ENCODE measurements around the gene SPATA1.

The SPATA1 gene

DNA sequence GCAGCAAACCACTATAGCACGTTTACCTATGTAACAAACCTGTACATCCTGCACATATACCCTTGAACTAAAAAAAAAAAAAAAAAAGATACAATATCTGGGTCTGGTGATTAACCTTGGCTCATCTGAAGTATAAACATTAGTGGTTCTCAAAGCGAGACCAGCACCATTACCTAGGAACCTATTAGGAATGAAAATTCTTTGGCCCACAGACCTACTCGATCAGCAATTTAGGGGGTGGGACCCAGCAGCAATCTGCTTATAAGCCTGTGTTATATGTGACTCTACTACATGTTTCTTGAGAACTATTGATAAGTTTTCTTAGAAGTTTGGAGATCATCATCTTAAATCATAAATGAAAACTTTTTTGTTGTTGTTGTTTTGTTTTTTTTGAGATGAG is 9.7 kb upstream of the SPATA1 start:
- peaks cover 19% of the 10 kb centered on the region for H3K79me2 ChIP-seq (ENCODE audit: low read length)
- no peak for DNase-seq
- no peaks in the 10 kb centered on the region for H3K9me3 ChIP-seq (replicated peaks; ENCODE audit: insufficient read depth, low read length)
- no peak overlapping the region for H2AFZ ChIP-seq (ENCODE audit: low read length)
- no peak overlapping the region for H3K4me2 ChIP-seq (ENCODE audit: low read depth, low read length)
- no peak overlapping the region for H3K4me3 ChIP-seq (ENCODE audit: low read length)
- no peak overlapping the region for H3K27ac ChIP-seq (ENCODE audit: low read length)
- no peaks in the 10 kb centered on the region for H3K36me3 ChIP-seq (replicated peaks; ENCODE audit: insufficient read depth, low read length)
- H3K9ac ChIP-seq (ENCODE audit: low read length), result no peak overlapping the region
- TF ChIP-seq EZH2 (optimal IDR thresholded peaks at IDR 0.05; ENCODE audit: low read depth, low read length) (no peak), EZH2phosphoT487 (IDR thresholded peaks at IDR 0.05; ENCODE audit: low read length) (no peak), CTCF (IDR thresholded peaks at IDR 0.05; ENCODE audit: low read length) (no peak)
- H3K27me3 ChIP-seq (replicated peaks; ENCODE audit: insufficient read depth, low read length), result no peaks in the 10 kb centered on the region
- no peaks in the 10 kb centered on the region for H3K4me1 ChIP-seq (ENCODE audit: low read length)
- H3K9me2 ChIP-seq (replicated peaks; ENCODE audit: insufficient read depth, low read length), result no peaks in the 10 kb centered on the region
- H3F3A ChIP-seq (ENCODE audit: insufficient read depth, low read length), result no peaks in the 10 kb centered on the region
- no peaks in the 10 kb centered on the region for H4K20me1 ChIP-seq (ENCODE audit: insufficient read depth, low read length)

DNA sequence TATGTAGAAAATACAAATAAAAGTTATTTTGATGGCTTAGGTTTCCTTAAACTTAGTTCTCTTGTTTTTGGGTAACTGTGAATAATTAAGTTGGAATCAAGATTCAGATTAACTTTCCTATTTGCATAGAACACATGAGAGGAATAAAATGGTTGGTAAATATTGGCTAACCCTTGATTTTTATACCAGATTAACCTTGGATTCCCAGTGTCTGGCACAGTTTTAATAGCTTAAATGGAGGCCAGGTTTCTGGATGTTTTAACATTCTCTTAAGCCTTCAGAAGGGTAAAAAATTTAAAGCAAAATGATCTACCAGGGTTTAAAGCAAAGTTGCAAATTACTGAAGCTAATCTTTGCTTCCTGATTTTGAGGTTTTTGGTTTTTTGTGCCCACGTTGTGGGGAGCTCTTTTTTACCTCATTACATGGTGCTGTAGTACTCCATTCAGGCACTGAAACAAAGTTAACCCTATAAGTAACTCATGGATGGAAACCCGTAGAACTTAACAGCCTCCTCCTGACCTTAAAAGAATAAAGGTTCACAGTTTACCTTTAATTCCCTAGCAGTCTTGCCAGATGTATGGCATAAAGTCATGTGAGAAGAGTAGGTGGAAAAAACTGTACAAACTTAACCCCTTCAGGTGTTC is 8.4 kb upstream of the SPATA1 start:
- Histone ChIP-seq H3F3A (ENCODE audit: insufficient read depth, low read length) (no peaks in the 10 kb centered on the region), H3K4me2 (ENCODE audit: low read depth, low read length) (no peak overlapping the region), H3K4me3 (ENCODE audit: low read length) (no peak overlapping the region), H2AFZ (ENCODE audit: low read length) (no peak overlapping the region), H3K79me2 (ENCODE audit: low read length) (peaks cover 32% of the 10 kb centered on the region), H3K27ac (ENCODE audit: low read length) (no peak overlapping the region), H4K20me1 (ENCODE audit: insufficient read depth, low read length) (no peaks in the 10 kb centered on the region), H3K9ac (ENCODE audit: low read length) (no peak overlapping the region), H3K27me3 (replicated peaks; ENCODE audit: insufficient read depth, low read length) (no peaks in the 10 kb centered on the region), H3K4me1 (ENCODE audit: low read length) (no peaks in the 10 kb centered on the region), H3K36me3 (replicated peaks; ENCODE audit: insufficient read depth, low read length) (no peaks in the 10 kb centered on the region), H3K9me2 (replicated peaks; ENCODE audit: insufficient read depth, low read length) (no peaks in the 10 kb centered on the region), H3K9me3 (replicated peaks; ENCODE audit: insufficient read depth, low read length) (no peaks in the 10 kb centered on the region)
- TF ChIP-seq CTCF (IDR thresholded peaks at IDR 0.05; ENCODE audit: low read length), result no peak
- no peak for TF ChIP-seq EZH2phosphoT487 (IDR thresholded peaks at IDR 0.05; ENCODE audit: low read length)
- TF ChIP-seq EZH2 (optimal IDR thresholded peaks at IDR 0.05; ENCODE audit: low read depth, low read length), result no peak
- no peak for DNase-seq

- Histone ChIP-seq H3K4me3 (ENCODE audit: low read length) (no peak overlapping the region), H2AFZ (ENCODE audit: low read length) (no peak overlapping the region), H4K20me1 (ENCODE audit: insufficient read depth, low read length) (no peaks in the 10 kb centered on the region), H3K9me2 (replicated peaks; ENCODE audit: insufficient read depth, low read length) (no peaks in the 10 kb centered on the region), H3K27ac (ENCODE audit: low read length) (no peak overlapping the region), H3K27me3 (replicated peaks; ENCODE audit: insufficient read depth, low read length) (no peaks in the 10 kb centered on the region), H3K4me1 (ENCODE audit: low read length) (no peaks in the 10 kb centered on the region), H3F3A (ENCODE audit: insufficient read depth, low read length) (peaks cover 17% of the 10 kb centered on the region; the same call in 1 of the 2 replicates), H3K79me2 (ENCODE audit: low read length) (peaks cover 60% of the 10 kb centered on the region), H3K36me3 (replicated peaks; ENCODE audit: insufficient read depth, low read length) (no peaks in the 10 kb centered on the region), H3K9ac (ENCODE audit: low read length) (no peak overlapping the region), H3K4me2 (ENCODE audit: low read depth, low read length) (no peak overlapping the region), H3K9me3 (replicated peaks; ENCODE audit: insufficient read depth, low read length) (no peaks in the 10 kb centered on the region)
- no peak for TF ChIP-seq EZH2phosphoT487 (IDR thresholded peaks at IDR 0.05; ENCODE audit: low read length)
- no peak for TF ChIP-seq EZH2 (optimal IDR thresholded peaks at IDR 0.05; ENCODE audit: low read depth, low read length)
- no peak for TF ChIP-seq CTCF (IDR thresholded peaks at IDR 0.05; ENCODE audit: low read length)
- no peak for DNase-seq
Measured at GRCh38 chr1:84502927-84503326, 3.3 kb upstream of the SPATA1 start.
